GM23338 (cell line): ENCODE data around the gene ALDH1A1. TPM values are rescaled to one million over a fixed set of nuclear protein-coding genes. Genes with fewer than 3 reads are reported as not detected.

Source experiments
- ATAC-seq: fragments of 200-7000 bp; cut with Tn5 transposase; 3 replicates; pipeline ENCODE4 v1.9.1; 2020
- DNase-seq: peaks from one replicate; pipeline ENCODE4 v3.0.0-alpha.2; 2015; ENCODE audit warnings: low spot score
- H2AFZ ChIP-seq: fragments of 200-600 bp; sonication (generic); 2 replicates; pipeline ENCODE4 v1.8.0; 2016; ENCODE audit warnings: antibody characterized with exemption, mild to moderate bottlenecking, moderate library complexity
- H3F3A ChIP-seq: fragments of 200-600 bp; sonication (generic); replicated peaks from 2 replicates; pipeline ENCODE4 v1.8.0; 2017; ENCODE audit warnings: antibody characterized with exemption, mixed run types, low read depth
- H3K27ac ChIP-seq: fragments of 200-600 bp; sonication (generic); 2 replicates; pipeline ENCODE4 v1.6.1; 2016; ENCODE audit warnings: low read depth
- H3K27me3 ChIP-seq: fragments of 200-600 bp; sonication (generic); 2 replicates; pipeline ENCODE4 v1.8.0; 2016; ENCODE audit warnings: mild to moderate bottlenecking, mixed run types, moderate library complexity; ENCODE audit not compliant: insufficient read depth
- H3K36me3 ChIP-seq: fragments of 200-600 bp; sonication (generic); 2 replicates; pipeline ENCODE4 v1.8.0; 2016; ENCODE audit warnings: mild to moderate bottlenecking; ENCODE audit not compliant: insufficient read depth
- H3K4me1 ChIP-seq: fragments of 200-600 bp; sonication (generic); 2 replicates; pipeline ENCODE4 v1.8.0; 2016; ENCODE audit warnings: mild to moderate bottlenecking, moderate library complexity; ENCODE audit not compliant: insufficient read depth
- H3K4me2 ChIP-seq: fragments of 200-600 bp; sonication (generic); 2 replicates; pipeline ENCODE4 v1.7.1; 2017; ENCODE audit warnings: mixed run types
- H3K4me3 ChIP-seq: fragments of 200-600 bp; sonication (generic); 2 replicates; pipeline ENCODE4 v1.6.1; 2016; ENCODE audit warnings: mixed run types
- H3K79me2 ChIP-seq: fragments of 200-600 bp; sonication (generic); replicated peaks from 2 replicates; pipeline ENCODE4 v1.8.0; 2017; ENCODE audit warnings: mild to moderate bottlenecking; ENCODE audit not compliant: insufficient read depth
- H3K9me2 ChIP-seq: fragments of 200-600 bp; sonication (generic); 2 replicates; pipeline ENCODE4 v1.8.0; 2017; ENCODE audit not compliant: insufficient read depth
- H4K20me1 ChIP-seq: fragments of 200-600 bp; sonication (generic); replicated peaks from 2 replicates; pipeline ENCODE4 v1.8.0; 2017; ENCODE audit warnings: mild to moderate bottlenecking; ENCODE audit not compliant: insufficient read depth
- H3K27ac Mint-ChIP-seq: 2 replicates; pipeline ENCODE4 v1.8.0; 2020; ENCODE audit warnings: inconsistent platforms, mild to moderate bottlenecking, moderate library complexity, mixed read lengths
- H3K27me3 Mint-ChIP-seq: 3 replicates; pipeline ENCODE4 v1.8.0; 2022; ENCODE audit warnings: low read depth, mild to moderate bottlenecking, moderate library complexity, mixed read lengths, inconsistent platforms; ENCODE audit not compliant: insufficient read depth, poor library complexity
- H3K36me3 Mint-ChIP-seq: 3 replicates; pipeline ENCODE4 v1.8.0; 2021; ENCODE audit warnings: low read depth, mild to moderate bottlenecking, inconsistent platforms, moderate library complexity, mixed read lengths
- H3K4me1 Mint-ChIP-seq: 3 replicates; pipeline ENCODE4 v1.8.0; 2020; ENCODE audit warnings: mild to moderate bottlenecking, inconsistent platforms, mixed read lengths
- H3K4me3 Mint-ChIP-seq: 3 replicates; pipeline ENCODE4 v1.8.0; 2021; ENCODE audit warnings: moderate library complexity, mild to moderate bottlenecking, inconsistent platforms, mixed read lengths
- H3K9me3 Mint-ChIP-seq: 3 replicates; pipeline ENCODE4 v1.8.0; 2020; ENCODE audit warnings: moderate library complexity, mild to moderate bottlenecking, inconsistent platforms, mixed read lengths
- CREB1 ChIP-seq: fragments of 250-450 bp; sonication (Bioruptor Pico); IDR thresholded peaks from 2 replicates; pipeline ENCODE4 v1.5.0; 2020; ENCODE audit warnings: low read depth, mild to moderate bottlenecking, moderate library complexity
- ETS1 ChIP-seq: IDR thresholded peaks from 2 replicates; pipeline ENCODE4 v1.6.1; 2016; ENCODE audit warnings: antibody characterized with exemption
- EZH2 ChIP-seq: fragments of 200-600 bp; sonication (generic); IDR thresholded peaks from one replicate; pipeline ENCODE4 v1.8.0; 2017; ENCODE audit warnings: antibody characterized with exemption, mild to moderate bottlenecking, low read depth; ENCODE audit not compliant: unreplicated experiment
- EZH2phosphoT487 ChIP-seq: fragments of 200-600 bp; sonication (generic); IDR thresholded peaks from one replicate; pipeline ENCODE4 v1.8.1; 2018; ENCODE audit warnings: antibody characterized with exemption; ENCODE audit not compliant: unreplicated experiment
- JUNB ChIP-seq: IDR thresholded peaks from one replicate; pipeline ENCODE4 v1.6.1; 2016; ENCODE audit warnings: antibody characterized with exemption; ENCODE audit not compliant: unreplicated experiment
- NANOG ChIP-seq: IDR thresholded peaks from 2 replicates; pipeline ENCODE4 v1.6.1; 2016; ENCODE audit warnings: antibody characterized with exemption, borderline replicate concordance
- POLR2AphosphoS5 ChIP-seq: IDR thresholded peaks from 2 replicates; pipeline ENCODE4 v1.6.1; 2016; ENCODE audit warnings: antibody characterized with exemption, low read depth
- STAT1 ChIP-seq: IDR thresholded peaks from one replicate; pipeline ENCODE4 v1.6.1; 2016; ENCODE audit warnings: antibody characterized with exemption; ENCODE audit not compliant: unreplicated experiment
- ZNF114 ChIP-seq: fragments of 250-450 bp; sonication (Bioruptor Pico); IDR thresholded peaks from 2 replicates; pipeline ENCODE4 v1.5.0; 2020; ENCODE audit warnings: mild to moderate bottlenecking, moderate library complexity
- ZNF331 ChIP-seq: fragments of 250-450 bp; sonication (Bioruptor Pico); IDR thresholded peaks from 2 replicates; pipeline ENCODE4 v1.5.0; 2020; ENCODE audit warnings: low read depth, mild to moderate bottlenecking, moderate library complexity
- polyA plus RNA-seq: library from polyadenylated mRNA; unstranded; fragments of >200 nt; fragmentation: Nextera tagmentation; extraction: Ambion mirVana; gene quantifications from 2 replicates; pipeline ENCODE4 v1.2.1, GENCODE V29; 2016
- total RNA-seq: library from RNA; depleted of rRNA; stranded (reverse); fragments of >200 nt; shearing (Covaris generic); gene quantifications from 2 replicates; pipeline ENCODE4 v1.2.3, GENCODE V29; 2014
- TF ChIP-seq, protein P1 (sequence below): IDR thresholded peaks from one replicate; pipeline ENCODE4 v1.6.1; 2018; ENCODE audit warnings: antibody characterized with exemption; ENCODE audit not compliant: unreplicated experiment

The ALDH1A1 gene
- total and polyA plus RNA-seq, 2 experiments from 2014 or later, result 2.1 to 3.4 TPM

DNA sequence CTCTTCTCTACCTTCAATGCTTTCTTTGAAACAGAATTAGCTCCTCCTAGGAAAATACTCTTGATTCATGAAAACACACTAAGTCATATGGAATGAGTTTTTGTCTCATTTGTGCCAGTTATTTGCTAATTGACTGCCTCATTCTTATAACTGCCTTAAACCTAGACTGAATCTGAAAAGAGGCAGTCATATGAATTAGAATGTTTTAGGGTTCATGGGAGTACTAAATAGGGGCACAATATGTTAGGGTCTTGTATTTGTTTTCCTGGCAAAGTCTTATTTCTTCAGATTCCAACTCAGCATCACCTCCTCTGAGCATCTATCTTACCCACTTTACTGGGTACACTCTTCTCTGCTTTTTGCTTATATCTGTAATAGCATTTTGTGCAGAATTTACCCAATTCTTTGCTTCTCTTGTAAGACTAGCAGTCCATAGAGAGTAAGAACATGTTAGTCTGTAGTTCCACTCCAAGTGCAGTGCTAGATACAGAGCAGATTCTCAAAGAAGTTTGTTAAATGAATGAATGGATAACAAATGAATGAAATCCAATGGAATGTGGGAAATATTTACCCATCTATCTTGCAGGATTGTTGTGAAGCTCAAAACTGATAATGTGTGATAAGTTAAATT, 43.9 kb upstream of the ALDH1A1 start:
- Mint-ChIP-seq H3K4me1 (peaks cover 6% of the 10 kb centered on the region; the same call in 2 of the 3 replicates), H3K27ac (no peak overlapping the region), H3K9me3 (no peaks in the 10 kb centered on the region), H3K4me3 (no peak overlapping the region), H3K36me3 (no peaks in the 10 kb centered on the region), H3K27me3 (peaks cover 3% of the 10 kb centered on the region)
- Histone ChIP-seq H3K9me2 (no peaks in the 10 kb centered on the region), H4K20me1 (no peaks in the 10 kb centered on the region), H3K27me3 (no peaks in the 10 kb centered on the region), H3K4me3 (no peak overlapping the region), H2AFZ (peak overlapping the region; percentile 85; the same call in 1 of the 2 replicates), H3K4me2 (no peak overlapping the region), H3K4me1 (peaks cover 8% of the 10 kb centered on the region; the same call in 1 of the 2 replicates), H3K36me3 (no peaks in the 10 kb centered on the region), H3K27ac (no peak overlapping the region), H3F3A (no peaks in the 10 kb centered on the region), H3K79me2 (no peaks in the 10 kb centered on the region)
- no peak for TF ChIP-seq EZH2
- TF ChIP-seq JUNB, result no peak
- no peak for TF ChIP-seq STAT1
- TF ChIP-seq ZNF114 (CRISPR knock-in tag), result no peak
- TF ChIP-seq, protein P1, sequence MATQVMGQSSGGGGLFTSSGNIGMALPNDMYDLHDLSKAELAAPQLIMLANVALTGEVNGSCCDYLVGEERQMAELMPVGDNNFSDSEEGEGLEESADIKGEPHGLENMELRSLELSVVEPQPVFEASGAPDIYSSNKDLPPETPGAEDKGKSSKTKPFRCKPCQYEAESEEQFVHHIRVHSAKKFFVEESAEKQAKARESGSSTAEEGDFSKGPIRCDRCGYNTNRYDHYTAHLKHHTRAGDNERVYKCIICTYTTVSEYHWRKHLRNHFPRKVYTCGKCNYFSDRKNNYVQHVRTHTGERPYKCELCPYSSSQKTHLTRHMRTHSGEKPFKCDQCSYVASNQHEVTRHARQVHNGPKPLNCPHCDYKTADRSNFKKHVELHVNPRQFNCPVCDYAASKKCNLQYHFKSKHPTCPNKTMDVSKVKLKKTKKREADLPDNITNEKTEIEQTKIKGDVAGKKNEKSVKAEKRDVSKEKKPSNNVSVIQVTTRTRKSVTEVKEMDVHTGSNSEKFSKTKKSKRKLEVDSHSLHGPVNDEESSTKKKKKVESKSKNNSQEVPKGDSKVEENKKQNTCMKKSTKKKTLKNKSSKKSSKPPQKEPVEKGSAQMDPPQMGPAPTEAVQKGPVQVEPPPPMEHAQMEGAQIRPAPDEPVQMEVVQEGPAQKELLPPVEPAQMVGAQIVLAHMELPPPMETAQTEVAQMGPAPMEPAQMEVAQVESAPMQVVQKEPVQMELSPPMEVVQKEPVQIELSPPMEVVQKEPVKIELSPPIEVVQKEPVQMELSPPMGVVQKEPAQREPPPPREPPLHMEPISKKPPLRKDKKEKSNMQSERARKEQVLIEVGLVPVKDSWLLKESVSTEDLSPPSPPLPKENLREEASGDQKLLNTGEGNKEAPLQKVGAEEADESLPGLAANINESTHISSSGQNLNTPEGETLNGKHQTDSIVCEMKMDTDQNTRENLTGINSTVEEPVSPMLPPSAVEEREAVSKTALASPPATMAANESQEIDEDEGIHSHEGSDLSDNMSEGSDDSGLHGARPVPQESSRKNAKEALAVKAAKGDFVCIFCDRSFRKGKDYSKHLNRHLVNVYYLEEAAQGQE, result no peak
- no peak for ATAC-seq
- no peak for DNase-seq

DNA sequence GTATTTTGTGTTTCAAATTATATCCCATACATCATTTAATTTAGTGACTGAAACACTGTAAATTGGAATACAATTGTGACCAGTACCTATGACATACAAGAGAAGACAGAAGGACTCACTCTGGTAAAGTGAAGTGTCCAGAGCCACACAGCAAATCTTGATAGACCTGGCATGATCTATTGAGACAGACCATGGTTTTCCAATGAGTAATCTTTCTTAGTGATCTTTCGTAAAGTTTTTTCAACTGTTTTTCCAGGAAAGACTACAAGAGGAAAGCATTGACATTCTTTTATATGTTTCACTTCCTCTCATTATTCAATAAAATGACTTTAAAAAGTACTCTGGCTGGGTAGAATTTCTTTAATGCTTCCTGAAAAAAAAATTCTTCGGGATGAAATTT, 43.3 kb upstream of the ALDH1A1 start:
- H3K27me3 Mint-ChIP-seq, result peaks cover 3% of the 10 kb centered on the region
- peaks cover 6% of the 10 kb centered on the region; the same call in 2 of the 3 replicates for H3K4me1 Mint-ChIP-seq
- H2AFZ ChIP-seq, result no peak overlapping the region
- H4K20me1 ChIP-seq, result no peaks in the 10 kb centered on the region
- no peak for DNase-seq
- H3K4me1 ChIP-seq, result peaks cover 8% of the 10 kb centered on the region; the same call in 1 of the 2 replicates
- no peak overlapping the region for H3K27ac Mint-ChIP-seq
- no peak overlapping the region for H3K4me2 ChIP-seq
- no peak overlapping the region for H3K4me3 ChIP-seq
- no peaks in the 10 kb centered on the region for H3K9me2 ChIP-seq
- H3K36me3 ChIP-seq, result no peaks in the 10 kb centered on the region
- H3K79me2 ChIP-seq, result no peaks in the 10 kb centered on the region
- no peaks in the 10 kb centered on the region for H3K36me3 Mint-ChIP-seq
- no peak for ATAC-seq
- no peak overlapping the region for H3K4me3 Mint-ChIP-seq
- H3F3A ChIP-seq, result no peaks in the 10 kb centered on the region
- H3K27ac ChIP-seq, result no peak overlapping the region
- H3K9me3 Mint-ChIP-seq, result no peaks in the 10 kb centered on the region
- no peaks in the 10 kb centered on the region for H3K27me3 ChIP-seq
- TF ChIP-seq STAT1, result no peak
- no peak for TF ChIP-seq ETS1
- TF ChIP-seq ZNF114 (CRISPR knock-in tag), result no peak
- TF ChIP-seq ZNF331 (CRISPR knock-in tag), result no peak
- no peak for TF ChIP-seq NANOG
- no peak for TF ChIP-seq EZH2phosphoT487
- no peak for TF ChIP-seq CREB1 (CRISPR knock-in tag)
- TF ChIP-seq POLR2AphosphoS5, result no peak
